Measurements from ENCODE around the gene PCNX4.

DNA sequence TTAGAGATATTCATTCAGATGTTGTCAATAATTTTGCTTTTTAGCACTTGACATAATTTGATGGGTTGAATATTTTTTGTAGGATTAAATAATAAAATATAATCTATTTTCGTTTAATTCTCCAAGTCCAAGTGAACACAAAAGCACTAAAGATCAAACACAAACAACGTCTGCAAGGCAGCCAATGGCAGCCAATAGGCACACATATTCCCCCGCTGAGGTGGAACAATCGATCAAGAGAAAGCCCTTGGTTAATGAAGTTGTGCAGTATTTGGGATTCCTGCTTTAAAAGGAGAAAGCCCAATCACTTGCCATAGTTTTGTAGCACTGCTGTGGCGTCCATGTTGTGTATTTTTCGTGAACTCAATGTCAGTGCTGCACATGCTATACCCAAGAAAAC is 72.0 kb downstream of the PCNX4 start:
- TF ChIP-seq CTCF (conservative IDR thresholded peaks at IDR 0.05; ENCODE audit: low read length) (no peak), EZH2phosphoT487 (IDR thresholded peaks at IDR 0.05; ENCODE audit: borderline replicate concordance, low read depth, low read length) (no peak)

All from OCI-LY7 (cell line).